ENCODE measurements around the gene RGS12. TPM values are rescaled to one million over a fixed set of nuclear protein-coding genes. Genes with fewer than 3 reads are reported as not detected.

Gene RGS12, protein sequence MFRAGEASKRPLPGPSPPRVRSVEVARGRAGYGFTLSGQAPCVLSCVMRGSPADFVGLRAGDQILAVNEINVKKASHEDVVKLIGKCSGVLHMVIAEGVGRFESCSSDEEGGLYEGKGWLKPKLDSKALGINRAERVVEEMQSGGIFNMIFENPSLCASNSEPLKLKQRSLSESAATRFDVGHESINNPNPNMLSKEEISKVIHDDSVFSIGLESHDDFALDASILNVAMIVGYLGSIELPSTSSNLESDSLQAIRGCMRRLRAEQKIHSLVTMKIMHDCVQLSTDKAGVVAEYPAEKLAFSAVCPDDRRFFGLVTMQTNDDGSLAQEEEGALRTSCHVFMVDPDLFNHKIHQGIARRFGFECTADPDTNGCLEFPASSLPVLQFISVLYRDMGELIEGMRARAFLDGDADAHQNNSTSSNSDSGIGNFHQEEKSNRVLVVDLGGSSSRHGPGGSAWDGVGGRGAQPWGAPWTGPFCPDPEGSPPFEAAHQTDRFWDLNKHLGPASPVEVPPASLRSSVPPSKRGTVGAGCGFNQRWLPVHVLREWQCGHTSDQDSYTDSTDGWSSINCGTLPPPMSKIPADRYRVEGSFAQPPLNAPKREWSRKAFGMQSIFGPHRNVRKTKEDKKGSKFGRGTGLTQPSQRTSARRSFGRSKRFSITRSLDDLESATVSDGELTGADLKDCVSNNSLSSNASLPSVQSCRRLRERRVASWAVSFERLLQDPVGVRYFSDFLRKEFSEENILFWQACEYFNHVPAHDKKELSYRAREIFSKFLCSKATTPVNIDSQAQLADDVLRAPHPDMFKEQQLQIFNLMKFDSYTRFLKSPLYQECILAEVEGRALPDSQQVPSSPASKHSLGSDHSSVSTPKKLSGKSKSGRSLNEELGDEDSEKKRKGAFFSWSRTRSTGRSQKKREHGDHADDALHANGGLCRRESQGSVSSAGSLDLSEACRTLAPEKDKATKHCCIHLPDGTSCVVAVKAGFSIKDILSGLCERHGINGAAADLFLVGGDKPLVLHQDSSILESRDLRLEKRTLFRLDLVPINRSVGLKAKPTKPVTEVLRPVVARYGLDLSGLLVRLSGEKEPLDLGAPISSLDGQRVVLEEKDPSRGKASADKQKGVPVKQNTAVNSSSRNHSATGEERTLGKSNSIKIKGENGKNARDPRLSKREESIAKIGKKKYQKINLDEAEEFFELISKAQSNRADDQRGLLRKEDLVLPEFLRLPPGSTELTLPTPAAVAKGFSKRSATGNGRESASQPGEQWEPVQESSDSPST (N-terminal part only)
- 13.4 TPM for total RNA-seq
- long read RNA-seq, partial matches to known transcripts: 3 of 17 reads
- long read RNA-seq, other reads (novel, unspliced or antisense): 14 of 17 reads

DNA sequence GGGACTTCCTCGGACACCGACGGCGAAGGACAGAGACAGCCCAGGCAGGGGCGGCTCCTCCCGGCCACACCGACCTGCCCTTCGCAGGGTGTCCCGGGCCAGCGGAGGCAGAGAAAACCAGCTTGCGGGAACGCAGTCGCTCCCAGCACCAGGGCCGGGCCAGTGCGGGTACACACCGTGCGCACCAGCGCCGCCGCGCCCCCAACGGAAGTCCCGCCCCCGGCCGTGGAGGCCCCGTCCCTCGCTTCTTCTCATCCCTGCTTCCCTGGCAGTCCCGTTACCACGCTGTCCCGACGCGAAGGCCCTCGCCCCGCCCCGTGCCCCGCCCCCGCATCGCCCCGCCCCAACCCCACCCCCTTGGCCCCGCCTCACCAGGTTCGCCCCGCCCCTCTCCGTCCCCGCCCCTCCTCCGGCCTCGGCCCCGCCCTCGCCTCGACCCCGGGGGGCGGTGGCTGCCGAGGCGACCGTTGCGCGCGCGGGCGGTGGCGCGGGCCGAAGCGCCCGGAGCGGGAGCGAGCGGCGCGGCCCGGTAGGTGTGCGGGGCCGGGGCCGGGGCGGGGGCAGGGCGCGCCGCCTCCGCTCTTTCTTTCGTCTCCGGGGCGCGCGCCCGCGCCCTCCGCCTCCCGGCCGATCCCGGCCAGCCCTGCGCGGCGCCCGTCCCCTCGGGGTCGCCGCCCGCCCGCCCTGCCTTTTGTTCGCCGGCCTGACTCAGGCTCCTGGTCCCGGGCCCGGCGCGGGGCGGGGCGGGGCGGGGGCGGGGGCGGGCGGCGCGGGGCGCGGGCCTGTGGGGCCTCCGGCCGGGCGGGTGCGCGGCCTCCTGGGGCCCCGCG, at the start of gene RGS12:
TSS of gene RGS12 (plus strand) at position 451 of the 830 bp plus-strand sequence. CDS start 23,150 bp downstream, outside the sequence.
- peak; percentile 95 for DNase-seq
- Histone ChIP-seq H3K36me3 (no peaks in the 10 kb centered on the region), H3K4me3 (peak within 1 kb of the TSS; percentile 98), H3K9me3 (replicated peaks) (no peaks in the 10 kb centered on the region), H3K27me3 (ENCODE audit: low read depth) (no peaks in the 10 kb centered on the region), H3K4me1 (peaks cover 49% of the 10 kb centered on the region), H3K27ac (replicated peaks) (peak within 1 kb of the TSS; percentile 98)
- TF ChIP-seq, protein P1, sequence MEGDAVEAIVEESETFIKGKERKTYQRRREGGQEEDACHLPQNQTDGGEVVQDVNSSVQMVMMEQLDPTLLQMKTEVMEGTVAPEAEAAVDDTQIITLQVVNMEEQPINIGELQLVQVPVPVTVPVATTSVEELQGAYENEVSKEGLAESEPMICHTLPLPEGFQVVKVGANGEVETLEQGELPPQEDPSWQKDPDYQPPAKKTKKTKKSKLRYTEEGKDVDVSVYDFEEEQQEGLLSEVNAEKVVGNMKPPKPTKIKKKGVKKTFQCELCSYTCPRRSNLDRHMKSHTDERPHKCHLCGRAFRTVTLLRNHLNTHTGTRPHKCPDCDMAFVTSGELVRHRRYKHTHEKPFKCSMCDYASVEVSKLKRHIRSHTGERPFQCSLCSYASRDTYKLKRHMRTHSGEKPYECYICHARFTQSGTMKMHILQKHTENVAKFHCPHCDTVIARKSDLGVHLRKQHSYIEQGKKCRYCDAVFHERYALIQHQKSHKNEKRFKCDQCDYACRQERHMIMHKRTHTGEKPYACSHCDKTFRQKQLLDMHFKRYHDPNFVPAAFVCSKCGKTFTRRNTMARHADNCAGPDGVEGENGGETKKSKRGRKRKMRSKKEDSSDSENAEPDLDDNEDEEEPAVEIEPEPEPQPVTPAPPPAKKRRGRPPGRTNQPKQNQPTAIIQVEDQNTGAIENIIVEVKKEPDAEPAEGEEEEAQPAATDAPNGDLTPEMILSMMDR (IDR thresholded peaks at IDR 0.05; ENCODE audit: borderline replicate concordance): no peak
- intact Hi-C loops (cut with micrococcal nuclease): no loop called here

DNA sequence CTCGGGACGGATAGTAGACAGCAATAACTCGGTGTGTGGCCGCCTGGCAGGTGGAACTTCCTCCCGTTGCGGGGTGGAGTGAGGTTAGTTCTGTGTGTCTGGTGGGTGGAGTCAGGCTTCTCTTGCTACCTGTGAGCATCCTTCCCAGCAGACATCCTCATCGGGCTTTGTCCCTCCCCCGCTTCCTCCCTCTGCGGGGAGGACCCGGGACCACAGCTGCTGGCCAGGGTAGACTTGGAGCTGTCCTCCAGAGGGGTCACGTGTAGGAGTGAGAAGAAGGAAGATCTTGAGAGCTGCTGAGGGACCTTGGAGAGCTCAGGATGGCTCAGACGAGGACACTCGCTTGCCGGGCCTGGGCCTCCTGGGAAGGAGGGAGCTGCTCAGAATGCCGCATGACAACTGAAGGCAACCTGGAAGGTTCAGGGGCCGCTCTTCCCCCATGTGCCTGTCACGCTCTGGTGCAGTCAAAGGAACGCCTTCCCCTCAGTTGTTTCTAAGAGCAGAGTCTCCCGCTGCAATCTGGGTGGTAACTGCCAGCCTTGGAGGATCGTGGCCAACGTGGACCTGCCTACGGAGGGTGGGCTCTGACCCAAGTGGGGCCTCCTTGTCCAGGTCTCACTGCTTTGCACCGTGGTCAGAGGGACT, 49.6 kb upstream of the RGS12 start:
- Histone ChIP-seq H3K4me3 (no peak overlapping the region), H3K27me3 (ENCODE audit: low read depth) (no peaks in the 10 kb centered on the region), H3K4me1 (peaks cover 3% of the 10 kb centered on the region), H3K36me3 (peaks cover 38% of the 10 kb centered on the region), H3K27ac (replicated peaks) (no peak overlapping the region), H3K9me3 (replicated peaks) (no peaks in the 10 kb centered on the region)
- TF ChIP-seq, protein P1 (IDR thresholded peaks at IDR 0.05; ENCODE audit: borderline replicate concordance): no peak
- intact Hi-C loops (cut with micrococcal nuclease): no loop called here
- no peak for DNase-seq

DNA sequence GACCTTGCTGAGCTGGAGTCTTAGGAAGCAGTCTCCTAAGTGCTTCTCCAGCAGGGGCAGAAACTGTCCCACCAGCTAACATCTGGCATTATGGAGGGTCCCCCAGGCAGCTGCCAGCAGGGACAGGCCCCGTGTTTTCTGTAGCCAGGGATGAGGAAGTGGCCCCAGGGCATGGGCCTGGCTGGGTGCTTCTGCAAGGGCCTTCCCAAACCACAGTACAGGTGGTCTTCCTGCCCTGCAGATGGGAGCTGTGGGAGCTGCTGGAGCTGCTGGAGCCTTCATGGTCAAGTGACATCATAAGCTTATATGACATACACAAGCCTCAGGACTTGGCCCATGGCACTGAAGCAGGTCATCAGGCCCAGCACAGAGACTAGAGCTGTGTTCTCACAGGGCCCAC, 48.8 kb upstream of the RGS12 start:
- TF ChIP-seq, protein P1 (IDR thresholded peaks at IDR 0.05; ENCODE audit: borderline replicate concordance): no peak
- H3K27me3 ChIP-seq (ENCODE audit: low read depth): no peaks in the 10 kb centered on the region
- intact Hi-C loops (cut with micrococcal nuclease): no loop called here
- no peak for DNase-seq
- peaks cover 3% of the 10 kb centered on the region for H3K4me1 ChIP-seq
- H3K9me3 ChIP-seq (replicated peaks): no peaks in the 10 kb centered on the region
- H3K4me3 ChIP-seq: no peak overlapping the region
- peaks cover 30% of the 10 kb centered on the region for H3K36me3 ChIP-seq
- no peak overlapping the region for H3K27ac ChIP-seq (replicated peaks)

DNA sequence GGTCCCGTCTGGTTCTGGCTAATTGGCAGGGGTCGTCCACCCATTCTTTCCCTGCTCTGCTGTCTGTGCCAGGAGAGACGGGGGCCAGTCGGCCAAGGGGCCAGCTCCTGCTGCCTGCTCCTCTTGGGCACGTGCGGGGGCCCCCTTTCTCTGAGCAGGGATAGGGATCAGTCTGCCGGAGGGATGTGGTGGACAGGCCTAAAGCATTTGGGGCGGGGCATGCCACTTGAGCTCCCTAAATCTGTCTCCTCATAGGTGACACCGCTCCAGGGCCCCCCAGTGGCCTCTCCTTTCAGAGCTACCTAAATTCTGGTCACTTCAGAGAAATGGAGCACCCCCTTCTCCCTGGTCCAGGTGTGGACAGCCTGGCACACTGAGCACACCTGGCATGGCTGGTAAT, 48.1 kb upstream of the RGS12 start:
- no peak for DNase-seq
- intact Hi-C loops (cut with micrococcal nuclease): no loop called here
- peaks cover 3% of the 10 kb centered on the region for H3K4me1 ChIP-seq
- no peaks in the 10 kb centered on the region for H3K27me3 ChIP-seq (ENCODE audit: low read depth)
- H3K27ac ChIP-seq (replicated peaks): no peak overlapping the region
- no peaks in the 10 kb centered on the region for H3K9me3 ChIP-seq (replicated peaks)
- peaks cover 23% of the 10 kb centered on the region for H3K36me3 ChIP-seq
- H3K4me3 ChIP-seq: no peak overlapping the region
- TF ChIP-seq, protein P1 (IDR thresholded peaks at IDR 0.05; ENCODE audit: borderline replicate concordance): no peak

All from left ventricle myocardium inferior (tissue), 1 donor.